ENCODE results near the gene WNT9A.

The WNT9A gene

GRCh38 chr1:227924168-227924832 lies 23.4 kb downstream of the WNT9A start:
- DNase-seq: no peak

GRCh38 chr1:227923353-227924167 lies 24.2 kb downstream of the WNT9A start:
- no peak for DNase-seq

- no peak for DNase-seq
These were observed 25.0 kb downstream of the WNT9A start for GRCh38 chr1:227922501-227923352.

GRCh38 chr1:227921461-227922185 lies 26.1 kb downstream of the WNT9A start:
- no peak for DNase-seq

DNA sequence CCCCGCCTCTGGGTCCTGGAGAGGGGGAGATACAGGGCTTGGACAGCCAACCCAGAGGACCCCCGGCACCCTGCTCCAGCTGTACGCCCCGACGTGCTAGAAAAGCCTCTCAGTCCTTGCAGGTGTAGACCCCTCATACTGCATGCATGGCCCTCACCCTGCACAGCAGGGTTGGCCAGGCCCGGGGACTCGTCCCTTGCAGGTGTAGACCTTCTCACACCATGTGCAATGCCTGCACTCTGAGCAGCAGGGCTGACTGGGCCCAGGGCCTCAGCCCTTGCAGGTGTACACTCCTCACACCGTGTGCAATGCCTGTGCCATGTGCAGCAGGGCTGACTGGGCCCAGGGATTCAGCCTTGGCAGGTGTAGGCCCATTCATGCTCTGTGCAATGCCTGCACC lies 26.8 kb downstream of the WNT9A start:
- no peak for DNase-seq

GRCh38 chr1:227920426-227920825 lies 27.3 kb downstream of the WNT9A start:
- no peak for DNase-seq

GRCh38 chr1:227919906-227920305 lies 27.8 kb downstream of the WNT9A start:
- DNase-seq: no peak

GRCh38 chr1:227918736-227919135 lies 29.0 kb downstream of the WNT9A start:
- no peak for DNase-seq

DNA sequence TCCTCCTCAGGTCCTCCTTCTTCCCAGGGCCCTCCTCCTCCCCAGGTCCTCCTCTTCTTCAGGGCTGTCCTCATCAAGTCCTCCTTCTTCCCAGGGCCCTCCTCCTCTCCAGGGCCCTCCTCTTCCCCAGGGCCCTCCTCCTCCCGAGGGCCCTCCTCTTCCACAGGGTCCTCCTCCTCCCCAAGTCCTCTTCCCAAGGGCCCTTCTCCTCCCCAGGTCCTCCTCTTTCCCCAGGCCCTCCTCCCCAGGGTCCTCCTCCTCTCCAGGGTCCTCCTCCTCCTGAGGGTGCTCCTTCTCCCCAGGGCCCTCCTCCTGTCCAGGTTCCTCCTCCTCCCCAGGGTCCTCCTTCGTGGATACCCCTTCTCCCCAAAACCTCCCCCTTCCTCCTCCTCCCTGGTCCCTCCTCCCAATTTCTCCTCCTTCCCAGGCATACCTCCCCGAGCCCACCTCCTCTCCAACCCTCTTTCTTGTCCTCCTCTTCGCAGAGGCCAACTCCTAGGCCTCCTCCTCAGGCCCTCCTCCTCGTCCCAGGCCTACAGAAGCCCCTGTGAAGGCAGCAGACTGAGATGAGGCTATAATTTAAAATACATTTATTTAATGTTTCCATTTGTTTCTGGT lies 29.5 kb downstream of the WNT9A start:
- no peak for DNase-seq

GRCh38 chr1:227917081-227917950 lies 30.4 kb downstream of the WNT9A start:
- no peak for DNase-seq

DNA sequence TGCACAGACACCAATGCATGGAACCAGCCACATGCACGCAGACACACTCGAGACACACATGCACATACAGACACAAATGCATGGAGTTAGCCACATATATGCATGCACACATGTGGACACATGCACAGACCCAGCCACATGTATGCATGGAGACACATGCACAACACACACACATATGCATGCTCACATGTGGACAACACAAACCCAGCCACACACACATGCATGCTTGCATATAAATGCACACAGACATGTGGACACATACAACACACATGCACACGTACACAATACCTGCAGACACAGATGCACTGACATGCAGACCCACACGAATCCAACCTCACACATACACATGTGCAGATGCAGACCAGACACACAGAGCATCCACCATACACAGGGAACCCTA lies 31.1 kb downstream of the WNT9A start:
- DNase-seq: no peak

GRCh38 chr1:227915564-227916553 lies 31.9 kb downstream of the WNT9A start:
- no peak for DNase-seq

DNA sequence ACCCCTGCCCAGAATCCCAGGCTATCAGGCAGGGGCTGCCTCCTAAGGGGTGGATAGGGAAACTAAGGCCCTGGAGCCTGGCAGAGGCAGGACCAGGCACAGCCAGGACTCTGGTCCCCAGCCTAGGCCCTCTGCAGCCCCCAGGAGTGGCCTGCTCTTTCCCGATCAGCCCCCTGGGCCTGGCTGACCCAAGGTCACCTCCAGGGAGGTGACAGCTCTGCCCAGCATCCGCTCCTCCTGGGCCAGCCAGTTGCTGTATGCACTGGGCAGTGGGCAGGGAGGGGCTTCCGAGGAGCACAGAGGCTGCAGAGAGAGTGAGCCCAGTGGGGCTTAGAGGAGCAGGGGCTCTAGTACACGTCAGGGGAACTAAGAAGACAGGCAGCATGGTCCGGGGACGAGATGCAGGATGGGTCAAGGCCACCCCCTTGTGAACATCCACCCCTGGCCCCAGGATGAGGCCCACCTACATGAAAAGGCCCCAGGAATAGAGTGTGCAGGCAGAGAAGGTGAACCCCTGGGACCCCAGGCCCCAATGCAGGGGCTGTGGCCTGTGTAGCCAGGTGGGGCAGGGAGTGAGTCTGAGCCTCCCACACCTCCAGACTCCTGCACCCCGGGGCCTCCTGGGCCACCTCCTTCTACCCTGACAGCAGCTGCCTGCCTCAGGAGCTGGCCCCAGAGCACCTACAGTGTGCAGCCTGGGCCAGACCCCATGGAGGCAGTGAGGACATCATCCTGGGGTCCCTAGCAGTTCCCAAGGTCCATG lies 32.8 kb downstream of the WNT9A start:
- no peak for DNase-seq

GRCh38 chr1:227913764-227914721 lies 33.7 kb downstream of the WNT9A start:
- DNase-seq: no peak

GRCh38 chr1:227913396-227913763 lies 34.4 kb downstream of the WNT9A start:
- no peak for DNase-seq

- DNase-seq: no peak
These were observed 34.9 kb downstream of the WNT9A start for GRCh38 chr1:227912866-227913265.

- no peak for DNase-seq
These were observed 36.4 kb downstream of the WNT9A start for GRCh38 chr1:227911376-227911775.
